Ammon's horn (tissue), 1 donor: ENCODE measurements around the gene SAMD8.
A peak's percentile ranks its signal among the peaks of the same experiment; 100 is the strongest.

Experiments
- DNase-seq: peaks from one replicate; pipeline ENCODE4 v3.0.0-alpha.2; 2016; ENCODE audit warnings: low spot score

The SAMD8 gene

DNA sequence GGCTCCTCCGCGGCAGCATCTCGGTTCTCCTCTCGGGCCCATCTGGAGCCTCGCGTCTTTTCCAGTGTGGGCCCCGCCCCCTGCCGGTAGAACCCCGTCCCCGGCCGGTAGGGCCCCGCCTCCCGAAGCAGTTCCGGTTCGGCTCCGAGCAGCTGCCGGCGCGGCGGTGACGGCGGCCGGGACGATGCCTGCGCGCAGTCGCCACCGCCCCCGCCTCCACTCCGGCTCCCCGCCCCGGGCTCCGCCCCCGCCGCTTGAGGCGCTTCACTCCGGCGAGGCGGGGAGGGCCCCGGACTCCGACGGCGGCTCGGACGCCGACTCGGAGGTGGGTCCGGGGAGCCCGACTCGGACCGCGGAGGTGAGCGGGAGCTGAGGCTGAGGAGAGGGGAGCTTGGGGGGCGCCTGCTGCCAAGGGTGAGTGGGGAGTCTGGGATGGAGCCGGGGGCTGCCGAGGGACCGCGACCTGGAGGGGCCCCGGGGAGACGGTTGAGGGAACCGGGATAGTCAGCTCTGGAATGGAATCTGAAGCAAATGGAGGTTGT lies at the start of gene SAMD8:
TSS of gene SAMD8 (plus strand) at position 292 of the 542 bp plus-strand sequence. CDS start 38,873 bp downstream, outside the sequence.
- peak; percentile 92 for DNase-seq

DNA sequence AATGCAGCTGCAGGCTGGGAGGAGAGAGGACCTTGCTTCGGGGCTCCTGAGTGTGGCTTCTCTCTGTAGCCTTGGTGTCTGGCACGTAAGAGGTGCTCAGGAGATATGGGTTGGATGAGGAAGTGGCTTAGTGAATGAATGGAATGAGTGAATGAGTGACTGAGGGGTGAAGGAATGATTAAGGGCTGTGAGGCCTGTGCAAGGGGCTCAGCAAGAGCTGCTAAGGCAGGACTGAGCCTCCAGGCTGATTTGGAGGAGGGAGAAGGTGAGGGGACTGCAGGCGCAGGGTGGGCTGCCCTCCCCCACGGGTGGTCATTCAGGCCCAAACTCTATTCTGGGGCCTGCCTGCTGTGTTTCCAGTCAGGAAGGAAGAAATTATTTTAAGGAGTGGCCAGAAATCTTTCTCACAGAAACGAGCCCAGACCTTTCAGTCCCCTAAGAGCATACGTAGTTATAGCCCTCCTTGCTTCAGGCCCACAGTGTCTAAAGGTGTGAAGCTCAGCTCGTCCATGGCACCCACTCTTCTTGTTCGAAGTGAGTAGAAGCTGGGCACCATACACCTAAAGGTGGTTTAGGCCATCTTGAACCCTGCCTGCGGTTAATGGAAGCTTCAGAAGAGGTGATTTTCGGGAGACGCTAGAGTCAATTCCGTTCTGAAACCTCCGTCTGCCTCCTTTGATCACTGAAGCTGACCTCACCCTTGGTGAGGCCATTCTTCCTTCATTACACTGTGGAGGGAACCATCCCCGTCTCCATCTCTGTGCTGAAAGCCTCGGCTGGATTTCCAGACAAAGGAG lies 49.5 kb upstream of the SAMD8 start:
- no peak for DNase-seq

DNA sequence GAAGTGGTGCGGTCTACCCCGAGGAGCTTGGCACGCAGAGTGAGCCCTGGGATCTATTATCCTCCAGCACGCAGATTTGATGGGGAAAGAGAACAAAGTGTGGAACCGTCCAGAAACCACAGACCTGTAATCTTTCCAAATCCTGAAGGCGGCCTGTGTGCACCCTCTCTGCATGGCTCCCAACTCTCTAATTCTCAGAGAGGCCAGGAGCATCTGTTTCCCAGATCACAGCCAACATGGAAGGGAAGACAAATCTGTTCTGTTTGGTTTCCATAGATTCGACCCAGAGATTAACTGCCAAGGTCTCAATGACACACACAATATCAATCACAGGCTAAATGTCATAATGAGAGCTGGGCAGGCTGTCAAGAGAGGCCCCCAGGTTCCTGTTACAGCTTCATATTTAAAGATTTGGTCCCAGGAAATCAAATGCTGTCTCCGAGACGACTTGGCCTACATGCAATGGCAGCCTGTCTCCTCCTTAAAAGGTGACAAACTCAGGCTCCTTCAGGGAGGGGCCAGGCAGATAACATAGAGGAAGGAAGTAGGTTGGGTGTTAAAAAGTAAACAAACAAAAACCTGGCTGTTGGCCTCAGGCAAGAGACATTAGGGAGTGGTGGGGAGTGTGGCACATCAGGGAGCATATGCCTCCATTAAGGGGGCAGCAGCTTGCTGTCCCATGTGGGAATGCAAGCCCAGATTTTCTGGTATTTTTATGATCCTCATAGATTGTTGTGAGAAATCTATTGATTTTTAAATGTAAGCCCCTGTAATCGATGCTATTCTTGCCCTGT lies 48.8 kb upstream of the SAMD8 start:
- DNase-seq, result peak; percentile 17

DNA sequence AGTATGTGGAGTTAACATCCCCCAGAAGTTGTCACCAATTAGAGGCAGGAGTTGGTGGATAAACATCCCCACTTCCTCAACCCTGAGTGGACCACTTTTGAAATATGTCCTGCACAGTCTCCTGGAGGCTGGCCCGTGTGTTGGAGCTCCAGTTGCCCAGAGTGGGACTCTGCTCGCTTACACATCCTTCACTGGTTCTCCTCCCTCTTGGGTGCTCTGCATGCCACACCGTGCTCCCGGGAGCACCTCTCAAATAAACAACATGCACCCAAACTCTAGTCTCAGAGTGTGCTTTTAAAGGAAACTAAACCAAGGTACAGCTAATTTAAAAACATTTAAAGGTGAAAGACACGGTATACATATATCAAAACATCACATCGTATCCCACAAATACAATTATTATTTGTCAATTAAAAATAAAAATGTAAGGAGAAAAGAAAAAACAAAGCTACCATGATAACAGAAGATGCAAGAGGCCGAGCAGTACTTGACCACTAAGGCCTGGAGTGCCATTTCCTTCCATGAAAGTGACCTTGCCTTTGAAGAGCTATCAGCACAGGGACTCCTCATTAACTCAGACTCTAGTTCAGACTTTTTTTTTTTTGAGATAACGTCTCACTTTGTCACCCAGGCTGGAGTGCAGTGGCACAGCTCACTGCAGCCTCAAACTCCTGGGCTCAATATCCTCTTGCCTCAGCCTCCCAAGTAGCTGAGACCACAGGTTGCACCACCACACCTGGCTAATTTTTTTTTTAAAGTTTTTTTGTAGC lies 47.8 kb upstream of the SAMD8 start:
- no peak for DNase-seq

DNA sequence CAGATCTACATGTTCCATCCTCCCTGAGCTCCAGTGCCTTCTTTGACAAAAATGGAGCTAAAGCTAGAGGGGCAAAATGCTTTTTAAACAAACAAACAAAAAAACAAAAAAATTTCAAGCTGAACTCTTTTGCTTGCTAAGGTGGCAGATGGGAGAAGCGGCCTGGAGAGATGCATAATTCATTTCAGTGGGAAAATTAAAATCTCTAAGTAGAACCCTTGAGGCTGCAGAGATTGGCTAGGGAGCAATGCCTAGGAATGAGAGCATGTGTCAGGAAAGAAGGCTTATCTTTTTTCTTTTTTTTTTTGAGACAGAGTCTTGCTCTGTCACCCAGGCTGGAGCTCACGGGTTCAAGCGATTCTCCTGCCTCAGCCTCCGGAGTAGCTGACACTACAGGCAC lies 46.4 kb upstream of the SAMD8 start:
- DNase-seq, result no peak

DNA sequence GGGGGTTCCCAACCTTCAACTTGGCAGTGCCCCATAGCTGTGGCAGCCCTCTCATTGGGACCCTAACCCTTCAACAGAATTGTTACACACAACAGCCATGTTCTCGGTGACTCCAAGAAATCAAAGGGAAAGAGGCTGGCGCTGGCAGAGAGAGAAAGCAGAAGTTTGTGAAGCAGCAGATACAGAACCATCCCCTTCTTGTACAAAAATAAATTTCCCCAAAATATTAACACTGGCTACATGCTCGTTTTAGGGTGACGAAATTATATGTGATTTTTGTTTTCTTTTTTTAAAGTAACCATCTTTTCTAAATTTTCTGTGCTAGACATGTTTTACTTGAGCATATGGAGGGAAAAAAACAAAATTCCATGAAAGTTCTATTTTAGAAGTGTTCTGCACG lies 45.2 kb upstream of the SAMD8 start:
- DNase-seq, result no peak

DNA sequence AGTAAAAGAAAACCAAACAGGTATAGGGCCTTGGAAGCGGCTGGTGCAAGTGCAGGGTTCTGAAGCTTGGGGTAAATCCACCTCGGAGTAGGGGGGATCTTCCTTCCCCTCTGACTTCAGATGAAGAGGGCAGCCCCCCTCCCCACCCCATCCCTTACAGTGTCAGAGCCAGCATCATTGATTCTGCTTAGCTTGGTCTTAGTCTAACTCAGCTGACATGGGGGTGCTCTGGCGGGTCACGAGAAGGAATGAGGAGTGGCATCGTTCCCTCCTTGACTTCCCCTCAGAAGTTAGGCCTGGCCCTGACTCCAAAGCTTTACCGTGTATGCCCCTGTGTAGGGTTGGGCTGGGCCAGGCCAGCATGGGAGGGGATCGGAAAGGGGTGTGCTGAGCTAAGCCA lies 44.2 kb upstream of the SAMD8 start:
- no peak for DNase-seq

DNA sequence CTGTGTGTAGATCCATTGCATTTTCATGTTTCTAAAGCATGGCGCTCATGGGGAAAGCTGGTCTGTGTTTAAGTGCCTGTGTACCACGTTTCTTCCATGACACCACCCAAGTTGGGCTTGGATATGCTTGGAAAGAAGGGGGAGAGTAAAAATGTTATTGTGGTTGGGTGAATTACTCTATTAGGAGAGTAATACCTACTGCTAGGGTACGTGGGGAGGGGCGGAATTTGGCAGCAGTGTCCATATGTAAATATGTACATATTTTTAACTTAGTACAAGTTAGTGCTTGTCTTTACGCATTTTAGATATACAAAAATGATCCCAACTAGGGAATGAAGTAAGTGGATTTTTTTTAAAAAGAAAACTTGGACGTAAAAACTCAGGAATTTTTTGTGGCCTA lies 42.9 kb upstream of the SAMD8 start:
- DNase-seq, result no peak

DNA sequence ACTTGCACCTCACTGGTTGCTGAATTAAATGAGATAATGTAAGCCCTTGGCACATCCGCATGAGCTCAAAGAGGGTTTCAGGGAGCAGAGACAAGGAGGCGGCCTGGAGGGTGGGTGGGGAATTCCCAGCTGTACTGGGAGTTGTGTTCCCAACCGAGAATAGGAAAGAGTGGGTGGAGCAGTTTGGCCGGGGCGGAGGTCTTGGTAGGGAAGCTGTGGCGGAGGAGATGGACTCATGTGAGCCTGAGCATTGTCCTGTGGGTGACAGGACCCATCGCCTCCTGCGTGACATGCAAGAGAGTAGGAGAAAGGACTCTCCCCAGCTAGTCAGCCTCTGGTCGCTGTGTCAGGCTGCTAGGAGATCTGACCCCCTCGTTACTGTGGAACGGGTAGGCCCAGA lies 41.0 kb upstream of the SAMD8 start:
- DNase-seq, result no peak

DNA sequence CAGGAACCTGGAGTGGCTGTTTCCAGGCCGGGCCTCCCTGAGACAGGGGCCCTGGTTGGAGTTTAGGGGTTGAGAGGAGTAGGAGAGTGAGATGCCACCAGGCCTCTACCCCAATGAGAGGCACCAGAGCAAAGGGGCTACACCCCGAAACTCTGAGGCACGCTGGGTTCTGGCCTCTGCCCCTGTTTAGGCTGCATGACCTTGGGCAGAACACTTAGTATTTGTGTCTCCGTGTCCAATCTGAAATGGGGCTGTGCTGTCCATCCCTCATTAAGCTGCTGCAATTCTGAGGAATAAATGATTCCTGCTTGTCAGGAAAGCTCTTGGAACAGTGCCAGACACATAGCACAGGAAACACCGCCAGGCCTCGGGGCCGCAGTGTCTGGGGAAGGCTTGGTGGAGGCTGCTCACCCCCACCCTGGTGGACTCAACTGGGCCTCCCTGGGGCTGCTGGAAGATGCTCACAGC lies 40.5 kb upstream of the SAMD8 start:
- DNase-seq, result no peak

DNA sequence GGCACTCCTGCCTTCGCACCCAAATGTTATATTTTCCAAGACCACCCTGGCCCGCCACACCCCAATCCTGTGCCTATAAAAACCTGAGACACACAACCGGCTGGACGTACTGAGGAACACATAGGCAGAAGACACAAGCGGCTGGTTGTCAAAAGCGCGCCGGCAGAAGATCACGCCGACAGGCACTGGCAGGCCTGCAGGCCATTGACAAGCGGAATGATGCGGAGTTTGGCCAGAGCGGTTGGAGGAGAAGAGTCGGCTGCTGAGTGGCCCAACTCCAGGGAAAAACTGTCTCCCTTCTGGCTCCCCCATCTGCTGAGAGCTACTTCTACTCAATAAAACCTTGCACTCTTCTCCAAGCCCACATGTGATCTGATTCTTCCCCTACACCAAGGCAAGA lies 39.7 kb upstream of the SAMD8 start:
- no peak for DNase-seq

DNA sequence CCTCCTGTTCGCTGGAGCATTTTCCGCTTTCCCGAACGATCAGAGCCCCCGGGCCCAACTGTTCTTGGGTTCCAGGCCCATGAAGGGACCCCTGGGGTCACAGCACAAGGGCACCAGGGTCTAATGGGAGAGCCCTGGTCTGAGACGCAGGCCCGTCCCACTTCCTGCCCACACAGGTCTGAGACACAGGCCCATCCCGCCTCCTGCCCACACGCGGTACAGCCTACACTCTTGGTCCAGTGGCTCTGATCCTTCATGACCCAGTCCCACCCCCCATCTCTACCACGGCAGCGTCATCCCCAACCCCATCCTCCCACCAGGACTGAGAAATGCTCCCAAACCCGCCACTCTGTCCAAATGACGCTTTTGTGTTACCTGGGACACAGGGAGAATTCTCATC lies 38.7 kb upstream of the SAMD8 start:
- DNase-seq, result no peak

DNA sequence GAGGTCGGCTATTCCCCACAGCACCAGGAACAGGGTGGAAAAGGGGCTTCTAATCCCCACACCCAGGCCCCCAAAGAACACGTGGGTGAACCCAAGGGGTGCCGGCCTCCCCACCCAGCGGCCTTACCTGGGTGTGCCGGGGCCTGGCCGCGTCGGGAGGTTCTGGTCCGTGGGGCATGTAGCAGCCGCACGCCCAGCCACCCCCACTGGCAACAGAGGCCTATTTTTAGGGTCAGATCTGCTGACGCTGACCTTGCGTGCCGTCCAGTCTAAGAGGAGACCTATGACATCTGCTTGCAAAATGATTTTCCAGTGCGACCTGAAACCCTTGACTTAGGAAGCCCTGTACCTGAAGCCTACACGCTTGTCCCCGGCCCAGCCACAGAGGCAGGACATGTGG lies 38.0 kb upstream of the SAMD8 start:
- DNase-seq, result no peak

DNA sequence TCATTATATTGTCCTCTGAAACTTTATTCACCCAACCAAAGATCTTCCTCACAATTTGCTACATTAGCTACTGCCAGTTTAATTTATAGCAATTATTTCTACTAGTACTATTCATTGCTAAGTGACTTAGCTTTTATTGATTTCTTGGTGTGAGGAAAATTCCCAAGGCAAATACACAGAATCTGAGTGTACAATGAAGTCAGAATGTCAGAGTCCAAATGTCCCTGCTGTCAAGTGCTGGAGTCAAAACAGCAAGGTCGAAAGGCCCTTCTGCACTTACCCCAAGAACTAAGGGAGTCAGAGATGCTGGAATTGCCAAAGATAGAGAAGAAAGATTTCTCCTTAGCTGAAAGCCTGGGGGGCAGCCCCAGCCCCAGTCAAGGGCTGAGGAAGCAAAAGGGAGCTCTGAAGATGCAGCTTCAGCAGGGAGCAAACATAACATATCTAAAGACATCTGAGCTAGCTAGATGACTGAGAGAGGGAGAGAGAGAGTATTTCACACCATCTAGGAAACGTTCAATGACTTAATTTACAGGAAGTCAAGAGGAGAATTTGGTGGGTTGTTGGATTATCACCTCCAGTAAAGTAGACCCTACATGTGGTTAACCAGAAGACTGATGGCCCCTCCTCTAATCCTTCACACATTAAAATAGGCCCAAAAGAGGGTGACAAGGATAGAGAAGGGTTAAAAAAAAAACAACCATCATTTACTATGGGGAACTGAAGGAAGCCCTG lies 36.6 kb upstream of the SAMD8 start:
- no peak for DNase-seq

DNA sequence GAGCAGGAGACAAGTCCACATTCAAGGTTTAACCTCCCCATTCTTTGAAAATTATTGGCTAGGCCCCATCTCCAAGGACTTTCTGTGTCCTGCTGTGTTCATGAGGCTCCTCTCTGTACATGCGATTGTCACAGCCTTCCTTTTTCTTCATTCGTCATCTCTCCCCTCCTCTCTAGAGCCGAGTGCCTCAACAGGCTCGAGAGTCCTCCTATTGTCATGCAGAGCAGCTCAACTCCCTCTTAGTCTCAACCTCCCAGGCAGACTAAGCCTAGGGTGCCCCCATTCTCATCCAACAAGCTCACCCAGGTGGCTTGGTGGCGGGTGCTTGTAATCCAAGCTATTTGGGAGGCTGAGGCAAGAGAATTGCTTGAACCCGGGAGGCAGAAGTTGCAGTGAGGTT lies 35.1 kb upstream of the SAMD8 start:
- no peak for DNase-seq

DNA sequence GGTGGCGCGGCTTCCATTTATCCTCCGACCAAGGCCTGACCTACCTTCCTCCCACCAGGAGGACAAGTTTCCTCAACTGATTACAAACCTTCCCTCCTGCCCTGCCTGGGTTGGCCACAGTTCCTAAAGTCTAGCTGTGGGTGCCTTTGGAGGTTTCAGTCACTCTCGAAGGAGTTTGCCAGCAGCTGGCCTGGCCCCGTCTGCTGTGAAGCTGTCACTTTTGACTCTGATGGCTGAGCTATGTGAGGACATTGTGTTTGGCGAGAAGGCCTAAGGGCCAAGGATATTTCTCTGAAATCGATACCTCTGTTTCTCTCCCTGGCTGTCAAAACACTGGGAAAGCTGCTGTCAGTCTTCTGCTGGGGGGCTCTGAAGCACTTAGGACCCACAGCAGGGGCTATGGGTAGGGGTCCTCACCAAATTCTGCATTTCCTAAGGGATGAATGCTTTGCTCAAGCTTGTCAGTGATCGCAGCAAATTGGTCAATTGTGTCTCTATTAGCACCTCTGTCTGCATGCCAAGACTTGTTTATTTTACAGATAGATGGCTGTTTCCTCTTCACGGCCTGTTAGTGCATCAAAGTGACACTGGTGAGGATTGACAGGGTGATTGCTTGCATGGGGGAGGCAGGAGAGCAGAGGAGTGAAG lies 31.9 kb upstream of the SAMD8 start:
- DNase-seq, result no peak

DNA sequence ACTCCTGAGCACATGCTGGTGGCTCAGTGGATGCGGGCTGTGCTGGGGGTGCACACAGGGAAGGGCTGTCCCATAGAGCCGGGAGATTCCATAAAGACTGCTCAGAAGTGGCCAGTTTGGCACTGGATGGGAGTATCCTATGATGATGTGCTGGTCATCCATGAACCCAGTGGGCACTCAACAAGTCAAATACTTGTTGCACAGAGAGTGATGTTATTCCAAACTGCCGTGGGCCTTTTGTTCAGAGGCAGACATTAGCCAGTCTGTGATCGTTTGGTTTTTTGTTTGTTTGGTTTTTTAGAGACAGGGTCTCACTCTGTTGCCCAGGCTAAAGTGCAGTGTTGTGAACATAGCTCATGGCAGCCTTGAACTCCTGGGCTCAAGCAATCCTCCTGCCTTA lies 30.9 kb upstream of the SAMD8 start:
- DNase-seq, result no peak

DNA sequence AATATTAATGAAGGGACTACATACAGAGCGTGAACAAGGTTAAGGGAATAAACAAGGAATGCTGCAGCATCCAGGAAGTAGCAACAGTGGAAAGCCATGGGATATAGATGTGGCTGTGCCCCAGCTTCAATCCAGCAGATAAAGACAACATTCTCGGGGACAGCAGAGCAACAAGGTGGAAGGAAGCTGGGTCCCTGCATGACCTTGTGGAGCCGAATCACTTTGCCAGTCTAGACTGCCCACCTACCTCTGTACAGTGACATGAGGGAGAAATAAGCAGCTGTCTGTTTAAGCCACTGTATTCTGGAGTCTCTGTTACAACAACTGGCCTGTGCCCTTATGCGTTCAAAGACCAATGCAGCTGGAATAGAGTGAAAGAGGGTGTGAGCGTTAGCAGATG lies 30.1 kb upstream of the SAMD8 start:
- DNase-seq, result no peak

DNA sequence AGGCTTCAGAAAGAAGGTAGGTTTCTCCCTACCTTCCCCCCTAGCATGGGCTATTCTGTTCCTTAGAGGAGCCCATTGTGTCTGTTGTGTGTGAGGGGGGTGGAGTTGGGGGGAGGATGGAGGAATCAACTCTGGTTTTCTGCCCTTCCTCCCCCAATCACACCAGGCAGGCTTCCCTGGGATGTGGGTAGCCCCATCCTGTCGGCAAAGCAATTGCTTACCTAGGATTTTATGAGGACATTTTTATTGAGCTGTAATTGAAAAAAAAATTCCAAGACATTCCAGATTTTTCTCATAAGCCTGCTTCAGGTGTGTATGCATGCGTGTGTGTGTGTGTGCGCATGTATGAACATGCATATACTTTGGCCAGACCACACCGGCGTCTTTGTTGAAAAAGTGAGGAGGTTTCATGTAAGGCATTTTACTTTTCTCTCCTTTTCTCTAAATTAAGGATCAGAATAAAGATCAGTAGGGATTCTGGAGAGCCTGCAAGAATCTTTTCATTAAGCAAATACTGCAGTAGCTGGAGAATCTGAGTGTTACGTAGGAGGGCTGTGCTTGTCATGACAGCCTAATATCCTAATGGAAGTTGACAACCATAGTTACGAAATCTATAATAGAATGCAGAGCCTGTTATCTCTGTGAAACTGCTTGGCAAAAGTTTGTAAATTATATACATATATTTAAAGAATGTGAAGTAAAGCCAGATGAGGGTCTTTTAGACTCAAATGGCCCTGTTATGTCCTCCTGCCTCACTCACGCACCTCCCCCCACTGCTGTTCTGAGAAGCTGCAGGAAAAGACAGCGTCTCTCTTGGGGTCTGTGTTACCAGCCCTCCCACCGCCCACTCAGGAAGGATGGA lies 27.3 kb upstream of the SAMD8 start:
- no peak for DNase-seq

DNA sequence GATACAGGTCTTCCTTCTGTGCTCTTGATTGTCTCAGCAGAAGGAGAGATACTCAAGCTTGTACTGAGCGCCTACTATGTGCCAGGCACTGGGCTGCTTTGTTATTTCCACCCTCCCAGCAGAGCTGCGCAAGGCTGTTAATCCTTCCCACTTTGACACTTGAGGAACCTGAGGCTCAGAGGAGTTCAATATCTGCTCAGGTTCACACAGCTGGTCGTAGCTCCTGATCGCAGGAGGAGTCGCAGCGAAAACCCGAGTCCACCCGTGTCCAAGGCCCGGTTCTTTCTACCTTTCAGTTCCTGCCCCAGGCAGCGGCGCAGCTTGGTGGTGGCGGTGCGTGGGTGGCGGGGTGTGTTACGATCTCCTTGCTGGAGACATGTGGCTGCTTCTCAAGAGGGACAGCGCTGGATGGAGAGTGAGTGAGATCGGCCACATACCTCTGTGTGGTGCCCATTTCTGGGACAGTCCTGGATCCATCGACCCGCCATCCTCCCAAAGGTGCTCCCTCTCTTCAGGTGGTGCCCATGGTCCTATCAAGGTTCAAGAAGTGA lies 26.5 kb upstream of the SAMD8 start:
- DNase-seq, result no peak
